Epithelial cell of proximal tubule (primary cell): ENCODE results near the gene KRT6A. TPM values are rescaled to one million over a fixed set of nuclear protein-coding genes. Genes with fewer than 3 reads are reported as not detected.
"Not testable (repeated sequence)": the region's sequence is repeated elsewhere in the genome, so short reads cannot be mapped to it uniquely, and the experiment has no call there.

ENCODE experiments used
- DNase-seq: peaks from one replicate; pipeline ENCODE4 v3.0.0-alpha.2; 2011; ENCODE audit warnings: low read depth
- H3K4me3 ChIP-seq: 2 replicates; pipeline ENCODE4 v1.5.1; 2011; ENCODE audit warnings: low read depth, mild to moderate bottlenecking, low read length
- CTCF ChIP-seq: conservative IDR thresholded peaks from 2 replicates; pipeline ENCODE4 v1.5.1; 2012; ENCODE audit warnings: low read depth, mild to moderate bottlenecking, low read length
- total RNA-seq: library from RNA; depleted of rRNA; stranded (reverse); fragments of >200 nt; gene quantifications from 2 replicates; pipeline ENCODE4 v1.2.3, GENCODE V29; 2015

The KRT6A gene
- total RNA-seq, 1 donor from 2014 or later = not detected

GRCh38 chr12:52496054-52496453, 3.0 kb upstream of the KRT6A start:
- H3K4me3 ChIP-seq = no peak overlapping the region
- no peak for TF ChIP-seq CTCF
- no peak for DNase-seq

- TF ChIP-seq CTCF = no peak
- no peak for DNase-seq
- H3K4me3 ChIP-seq = no peak overlapping the region
Observed at GRCh38 chr12:52495389-52495788, 2.3 kb upstream of the KRT6A start.

- DNase-seq = peak; percentile 32
- TF ChIP-seq CTCF = no peak
- no peak overlapping the region for H3K4me3 ChIP-seq
Observed at GRCh38 chr12:52494518-52494917, 1.5 kb upstream of the KRT6A start.

DNA sequence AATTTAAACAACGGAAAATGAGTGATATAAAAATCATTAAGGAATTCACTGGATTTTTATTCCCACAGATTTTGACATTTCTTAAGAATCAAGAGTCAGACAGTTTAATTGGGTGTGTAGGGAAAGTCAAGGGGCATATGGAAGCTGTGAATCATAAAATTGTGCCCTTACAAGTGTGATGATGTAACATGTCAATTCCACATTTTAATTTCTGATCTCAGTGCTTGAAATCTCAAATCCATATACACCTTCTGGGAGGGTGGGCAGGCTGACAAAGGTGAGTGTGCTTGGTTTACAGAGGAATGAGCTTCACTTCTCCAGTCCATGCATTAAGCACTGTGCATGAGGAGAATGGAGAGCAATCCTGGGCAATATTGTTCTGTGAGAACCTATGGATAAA, 1.0 kb upstream of the KRT6A start:
- DNase-seq = no peak
- no peak overlapping the region for H3K4me3 ChIP-seq
- TF ChIP-seq CTCF = no peak

DNA sequence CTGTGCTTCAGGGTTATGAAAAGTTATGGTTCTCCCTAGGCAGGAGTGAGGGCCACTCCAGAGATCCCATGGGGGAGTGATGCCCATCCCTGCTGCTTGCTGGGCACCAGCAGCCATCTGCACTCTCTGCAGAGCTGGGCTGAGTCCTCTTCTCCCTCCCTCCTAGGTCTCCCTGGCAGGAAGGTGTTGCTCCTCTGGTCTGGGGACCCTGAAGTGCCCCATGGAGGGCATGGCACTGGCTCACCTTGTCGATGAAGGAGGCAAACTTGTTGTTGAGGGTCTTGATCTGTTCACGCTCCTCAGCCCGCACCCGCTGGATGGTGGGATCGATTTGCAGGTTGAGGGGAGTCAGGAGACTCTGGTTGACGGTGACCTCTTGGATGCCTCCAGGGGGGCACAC, 652 bp downstream of the KRT6A start:
- not testable (repeated sequence) for H3K4me3 ChIP-seq, DNase-seq

GRCh38 chr12:52491495-52491894, 1.6 kb downstream of the KRT6A start:
- DNase-seq, H3K4me3 ChIP-seq: not testable (repeated sequence)

GRCh38 chr12:52488736-52489135, 4.3 kb downstream of the KRT6A start:
- no peak for TF ChIP-seq CTCF
- DNase-seq = no peak
- no peak overlapping the region for H3K4me3 ChIP-seq

DNA sequence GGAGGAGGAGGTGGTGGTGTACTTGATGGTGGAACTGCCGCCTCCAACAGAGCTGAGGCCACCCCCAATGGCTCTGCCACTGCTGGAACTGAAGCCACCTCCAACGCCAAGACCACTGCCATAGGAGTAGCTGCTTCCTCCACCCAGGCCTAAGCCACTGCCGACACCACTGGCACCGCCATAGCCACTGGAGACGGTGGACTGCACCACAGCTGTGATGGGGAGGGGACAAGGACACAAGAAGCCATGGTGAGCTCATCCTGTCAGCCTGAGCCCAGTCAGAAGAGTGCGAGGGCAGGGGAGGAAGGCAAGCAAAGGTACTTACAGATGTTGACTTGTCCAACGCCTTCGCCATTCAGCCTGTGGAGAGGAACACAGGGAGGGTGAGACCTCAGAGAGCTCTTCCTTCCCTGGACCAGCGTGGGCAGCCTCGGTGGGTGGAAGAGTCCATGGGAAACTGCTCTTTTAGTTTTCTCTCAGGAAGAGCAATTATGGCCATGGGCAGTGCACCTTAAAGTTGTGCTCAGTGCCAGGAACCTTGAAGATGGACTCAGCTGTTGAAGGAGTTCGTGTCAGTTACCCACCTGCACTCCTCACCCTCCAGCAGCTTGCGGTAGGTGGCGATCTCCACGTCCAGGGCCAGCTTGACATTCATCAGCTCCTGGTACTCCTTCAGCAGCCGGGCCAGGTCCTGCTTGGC, 5.2 kb downstream of the KRT6A start:
- not testable (repeated sequence) for DNase-seq, H3K4me3 ChIP-seq

DNA sequence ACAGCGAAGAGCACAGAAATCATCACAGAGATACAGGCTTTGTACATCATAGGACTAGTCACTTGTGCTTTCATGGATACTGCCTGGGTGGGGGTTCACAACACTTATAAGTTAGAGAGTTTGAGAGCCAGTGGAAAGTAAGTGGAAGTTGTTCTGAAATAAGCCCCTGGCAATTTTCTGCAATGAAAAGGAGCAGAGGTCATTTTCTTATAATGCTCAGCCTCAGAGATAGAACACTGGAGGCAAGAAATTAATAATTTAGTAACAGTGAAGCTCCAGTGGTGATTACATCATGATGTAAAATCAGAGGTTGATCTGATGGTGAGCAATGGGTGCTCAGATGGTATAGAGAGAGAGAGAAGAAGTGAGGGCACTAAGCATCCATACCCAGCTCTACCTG, 5.8 kb downstream of the KRT6A start:
- TF ChIP-seq CTCF = no peak
- DNase-seq = no peak
- H3K4me3 ChIP-seq = no peak overlapping the region
